Ishikawa (cell line): Measurements from ENCODE around the gene CAMK4.
A peak's percentile ranks its signal among the peaks of the same experiment; 100 is the strongest.

Source experiments
- CEBPB ChIP-seq: IDR thresholded peaks from 2 replicates; pipeline ENCODE4 v1.6.1; 2012
- CREB1 ChIP-seq: IDR thresholded peaks from 2 replicates; pipeline ENCODE4 v1.6.1; 2012; ENCODE audit warnings: low read depth
- EGR1 ChIP-seq: IDR thresholded peaks from 2 replicates; pipeline ENCODE4 v1.6.1; 2012
- EP300 ChIP-seq: IDR thresholded peaks from 2 replicates; pipeline ENCODE4 v1.6.1; 2012; ENCODE audit warnings: borderline replicate concordance
- FOXM1 ChIP-seq: IDR thresholded peaks from 2 replicates; pipeline ENCODE4 v1.6.1; 2012; ENCODE audit warnings: low read depth, borderline replicate concordance
- MAX ChIP-seq: IDR thresholded peaks from 2 replicates; pipeline ENCODE4 v1.6.1; 2012
- NFIC ChIP-seq: IDR thresholded peaks from 2 replicates; pipeline ENCODE4 v1.6.1; 2012
- RAD21 ChIP-seq: IDR thresholded peaks from 2 replicates; pipeline ENCODE4 v1.6.1; 2012; ENCODE audit warnings: low read depth
- REST ChIP-seq: IDR thresholded peaks from 2 replicates; pipeline ENCODE4 v1.6.1; 2012; ENCODE audit warnings: low read depth, mild to moderate bottlenecking
- TAF1 ChIP-seq: IDR thresholded peaks from 2 replicates; pipeline ENCODE4 v1.6.1; 2012; ENCODE audit warnings: low read depth, mild to moderate bottlenecking
- TCF12 ChIP-seq: IDR thresholded peaks from 2 replicates; pipeline ENCODE4 v1.6.1; 2012; ENCODE audit warnings: low read depth
- TEAD4 ChIP-seq: IDR thresholded peaks from 2 replicates; pipeline ENCODE4 v1.6.1; 2012
- USF1 ChIP-seq: IDR thresholded peaks from 2 replicates; pipeline ENCODE4 v1.6.1; 2012
- YY1 ChIP-seq: IDR thresholded peaks from 2 replicates; pipeline ENCODE4 v1.6.1; 2012; ENCODE audit warnings: low read depth
- ZBTB7A ChIP-seq: IDR thresholded peaks from 2 replicates; pipeline ENCODE4 v1.6.1; 2012; ENCODE audit warnings: low read depth

Gene CAMK4

GRCh38 chr5:111505096-111505495 is 280.9 kb downstream of the CAMK4 start:
- TF ChIP-seq TEAD4: no peak
- no peak for TF ChIP-seq USF1
- no peak for TF ChIP-seq EGR1
- TF ChIP-seq MAX: no peak
- no peak for TF ChIP-seq CEBPB
- TF ChIP-seq FOXM1: no peak
- no peak for TF ChIP-seq TCF12
- TF ChIP-seq NFIC: no peak
- TF ChIP-seq REST: no peak
- TF ChIP-seq TAF1: no peak
- TF ChIP-seq YY1: no peak
- no peak for TF ChIP-seq RAD21
- TF ChIP-seq ZBTB7A: no peak
- TF ChIP-seq CREB1: no peak
- TF ChIP-seq EP300: no peak

GRCh38 chr5:111507276-111507675 is 283.1 kb downstream of the CAMK4 start:
- TF ChIP-seq NFIC: no peak
- no peak for TF ChIP-seq TCF12
- no peak for TF ChIP-seq RAD21
- TF ChIP-seq CEBPB: no peak
- no peak for TF ChIP-seq ZBTB7A

GRCh38 chr5:111509119-111509518 is 284.9 kb downstream of the CAMK4 start:
- TF ChIP-seq USF1 (no peak), CEBPB (no peak), FOXM1 (no peak), NFIC (no peak), TAF1 (no peak), REST (no peak), RAD21 (no peak), ZBTB7A (no peak), CREB1 (no peak), EGR1 (no peak), EP300 (no peak)

GRCh38 chr5:111511174-111511830 is 287.1 kb downstream of the CAMK4 start:
- TF ChIP-seq REST (no peak), TAF1 (no peak)

GRCh38 chr5:111511831-111512374 is 287.7 kb downstream of the CAMK4 start:
- TF ChIP-seq ZBTB7A (0 out of 2 replicates have a peak, but pooled peaks have one; percentile 45), RAD21 (no peak), TEAD4 (no peak)
